Esophagus squamous epithelium (tissue), 4 donors: ENCODE measurements around the gene DDAH2.

Source experiments
- POLR2A ChIP-seq, 4 donors: fragments of 450-650 bp; IDR thresholded peaks; one replicate each; pipeline ENCODE4 v1.6.1; 2017; ENCODE audit warnings: antibody characterized with exemption in 4 of 4, mild to moderate bottlenecking in 4 of 4, moderate library complexity in 3 of 4
- TF ChIP-seq, protein P1 (sequence below), 6 experiments: fragments of 450-650 bp in 4 of 6; fragments of 200-600 bp in 2 of 6; sonication (generic) in 2 of 6; IDR thresholded peaks; one replicate each; pipeline ENCODE4 v1.5.1; 2016 to 2019; ENCODE audit warnings: antibody characterized with exemption in 6 of 6, mild to moderate bottlenecking in 4 of 6, moderate library complexity in 4 of 6

DNA sequence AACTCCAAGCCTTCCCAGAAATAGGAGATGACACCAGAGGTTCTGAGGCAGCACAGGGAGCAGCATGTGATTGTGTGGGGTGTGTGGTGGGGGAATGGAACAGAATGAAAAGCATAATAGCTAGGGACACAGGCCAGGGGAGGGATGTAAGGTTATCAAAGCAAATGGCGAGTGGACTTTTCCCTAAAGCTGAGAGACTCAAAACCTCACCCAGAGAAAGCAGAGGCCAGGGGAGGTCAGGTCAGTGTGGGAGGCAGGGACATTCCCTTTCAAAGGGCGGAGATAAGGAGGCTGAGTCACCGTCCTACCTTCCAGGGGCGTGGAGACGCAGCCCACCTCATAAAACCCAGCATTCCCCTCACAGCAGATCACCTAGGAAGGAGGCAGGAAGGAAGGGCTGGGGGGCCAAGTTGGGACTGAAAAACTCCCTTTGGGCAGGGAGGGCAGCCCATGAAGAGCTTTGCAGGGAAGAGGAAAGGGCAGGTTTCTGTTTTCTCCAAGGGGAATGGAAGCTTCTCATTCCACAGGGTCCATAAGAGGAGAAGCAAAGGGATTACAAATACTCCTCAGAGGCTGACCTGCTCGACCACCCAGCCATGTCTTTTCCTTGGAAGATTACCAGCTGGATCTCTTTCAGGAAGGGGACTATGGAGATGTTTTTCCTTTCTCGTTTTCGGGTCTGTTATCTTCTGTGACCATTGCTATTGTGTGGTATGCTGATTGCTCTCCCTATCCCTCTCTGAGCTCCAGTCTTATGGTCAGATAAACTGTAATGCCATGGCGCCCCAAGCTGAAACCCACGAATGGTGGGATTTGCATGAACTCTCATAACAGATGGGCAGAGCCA is 38.6 kb downstream of the DDAH2 start:
- TF ChIP-seq, protein P1, sequence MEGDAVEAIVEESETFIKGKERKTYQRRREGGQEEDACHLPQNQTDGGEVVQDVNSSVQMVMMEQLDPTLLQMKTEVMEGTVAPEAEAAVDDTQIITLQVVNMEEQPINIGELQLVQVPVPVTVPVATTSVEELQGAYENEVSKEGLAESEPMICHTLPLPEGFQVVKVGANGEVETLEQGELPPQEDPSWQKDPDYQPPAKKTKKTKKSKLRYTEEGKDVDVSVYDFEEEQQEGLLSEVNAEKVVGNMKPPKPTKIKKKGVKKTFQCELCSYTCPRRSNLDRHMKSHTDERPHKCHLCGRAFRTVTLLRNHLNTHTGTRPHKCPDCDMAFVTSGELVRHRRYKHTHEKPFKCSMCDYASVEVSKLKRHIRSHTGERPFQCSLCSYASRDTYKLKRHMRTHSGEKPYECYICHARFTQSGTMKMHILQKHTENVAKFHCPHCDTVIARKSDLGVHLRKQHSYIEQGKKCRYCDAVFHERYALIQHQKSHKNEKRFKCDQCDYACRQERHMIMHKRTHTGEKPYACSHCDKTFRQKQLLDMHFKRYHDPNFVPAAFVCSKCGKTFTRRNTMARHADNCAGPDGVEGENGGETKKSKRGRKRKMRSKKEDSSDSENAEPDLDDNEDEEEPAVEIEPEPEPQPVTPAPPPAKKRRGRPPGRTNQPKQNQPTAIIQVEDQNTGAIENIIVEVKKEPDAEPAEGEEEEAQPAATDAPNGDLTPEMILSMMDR (IDR thresholded peaks at IDR 0.05): no peak
- TF ChIP-seq POLR2A (IDR thresholded peaks at IDR 0.05): no peak
